DMS53 treated with DMSO at 0.1 percent for 48 hours (cell line): ENCODE results near the gene GLMN.

Experiments
- DNase-seq: peaks from one replicate; lab custom pipeline; 2025; ENCODE audit not compliant: unreplicated experiment; lab: John Stamatoyannopoulos, UW

The GLMN gene

DNA sequence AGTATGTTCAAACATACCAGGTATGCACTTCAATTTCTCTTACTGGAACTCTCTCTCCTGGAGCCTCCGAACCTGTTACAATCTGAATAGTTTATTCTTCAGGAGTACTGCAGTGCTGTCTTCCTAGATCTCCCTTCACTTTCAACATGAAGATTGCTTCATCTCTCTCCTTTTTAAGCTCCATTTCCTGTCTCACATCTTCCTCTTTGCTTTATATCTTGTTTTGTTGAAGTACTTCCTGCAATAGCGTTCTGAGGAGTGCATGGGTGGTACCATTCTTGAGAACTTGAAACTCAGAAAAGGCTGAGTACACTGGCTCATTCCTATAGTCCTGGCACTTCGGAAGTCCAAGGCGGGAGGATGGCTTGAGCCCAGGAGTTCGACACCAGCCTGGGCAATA lies 96.8 kb downstream of the GLMN start:
- peak; percentile 9 for DNase-seq
